ENCODE data around the gene SLC25A47. TPM values are rescaled to one million over a fixed set of nuclear protein-coding genes. Genes with fewer than 3 reads are reported as not detected.

SLC25A47 gene
- total RNA-seq, 1 experiment from 2014 or later = not detected

GRCh38 chr14:100325958-100326357, 2.8 kb downstream of the SLC25A47 start:
- no peak for TF ChIP-seq CTCF (IDR thresholded peaks at IDR 0.05; ENCODE audit: insufficient read depth in 1 of 2, low read depth in 1 of 2, low read length in 1 of 2, severe bottlenecking in 1 of 2, unreplicated experiment in 1 of 2)
- H3K27me3 ChIP-seq (replicated peaks; ENCODE audit: control insufficient read depth, insufficient read depth, low read length) = no peaks in the 10 kb centered on the region
- Mint-ChIP-seq H3K27me3 (ENCODE audit: insufficient read depth, unreplicated experiment) (no peaks in the 10 kb centered on the region), H3K36me3 (ENCODE audit: insufficient read depth, unreplicated experiment) (no peaks in the 10 kb centered on the region), H3K27ac (ENCODE audit: unreplicated experiment) (no peak overlapping the region), H3K4me3 (ENCODE audit: unreplicated experiment) (no peak overlapping the region), H3K4me1 (ENCODE audit: low read depth, unreplicated experiment) (no peaks in the 10 kb centered on the region), H3K9me3 (ENCODE audit: unreplicated experiment) (no peaks in the 10 kb centered on the region)
- peaks cover 6% of the 10 kb centered on the region; the same call in 1 of the 2 replicates for H3K4me1 ChIP-seq
- intact Hi-C loops (cut with micrococcal nuclease; ENCODE audit: unreplicated experiment) = no loop called here
- H3K36me3 ChIP-seq (ENCODE audit: control insufficient read depth, insufficient read depth, low read length) = no peaks in the 10 kb centered on the region
- POLR2A ChIA-PET = no interaction called here
- BruUV-seq (replicated peaks) = no TSS peak
- no peaks in the 10 kb centered on the region for H3K9me3 ChIP-seq
- no peak overlapping the region for H3K4me3 ChIP-seq (ENCODE audit: low read depth, low read length)
- DNase-seq = no peak
- CTCF ChIA-PET = no interaction called here

GRCh38 chr14:100327128-100327527, 4.0 kb downstream of the SLC25A47 start:
- DNase-seq = no peak
- H3K4me3 Mint-ChIP-seq (ENCODE audit: unreplicated experiment) = no peak overlapping the region
- Histone ChIP-seq H3K9me3 (no peaks in the 10 kb centered on the region), H3K4me1 (peaks cover 6% of the 10 kb centered on the region; the same call in 1 of the 2 replicates), H3K36me3 (ENCODE audit: control insufficient read depth, insufficient read depth, low read length) (no peaks in the 10 kb centered on the region), H3K27me3 (replicated peaks; ENCODE audit: control insufficient read depth, insufficient read depth, low read length) (no peaks in the 10 kb centered on the region), H3K4me3 (ENCODE audit: low read depth, low read length) (no peak overlapping the region)
- H3K27me3 Mint-ChIP-seq (ENCODE audit: insufficient read depth, unreplicated experiment) = no peaks in the 10 kb centered on the region
- H3K4me1 Mint-ChIP-seq (ENCODE audit: low read depth, unreplicated experiment) = no peaks in the 10 kb centered on the region
- H3K27ac Mint-ChIP-seq (ENCODE audit: unreplicated experiment) = no peak overlapping the region
- TF ChIP-seq CTCF (IDR thresholded peaks at IDR 0.05; ENCODE audit: insufficient read depth in 1 of 2, low read depth in 1 of 2, low read length in 1 of 2, severe bottlenecking in 1 of 2, unreplicated experiment in 1 of 2) = no peak
- CTCF ChIA-PET = no interaction called here
- POLR2A ChIA-PET = no interaction called here
- peaks cover 2% of the 10 kb centered on the region for H3K36me3 Mint-ChIP-seq (ENCODE audit: insufficient read depth, unreplicated experiment)
- H3K9me3 Mint-ChIP-seq (ENCODE audit: unreplicated experiment) = no peaks in the 10 kb centered on the region
- BruUV-seq (replicated peaks) = no TSS peak
- intact Hi-C loops (cut with micrococcal nuclease; ENCODE audit: unreplicated experiment) = no loop called here

- DNase-seq = no peak
- BruUV-seq (replicated peaks) = no TSS peak
- Mint-ChIP-seq H3K27me3 (ENCODE audit: insufficient read depth, unreplicated experiment) (no peaks in the 10 kb centered on the region), H3K36me3 (ENCODE audit: insufficient read depth, unreplicated experiment) (peaks cover 9% of the 10 kb centered on the region), H3K4me3 (ENCODE audit: unreplicated experiment) (no peak overlapping the region), H3K9me3 (ENCODE audit: unreplicated experiment) (no peaks in the 10 kb centered on the region), H3K4me1 (ENCODE audit: low read depth, unreplicated experiment) (no peaks in the 10 kb centered on the region), H3K27ac (ENCODE audit: unreplicated experiment) (no peak overlapping the region)
- H3K27me3 ChIP-seq (replicated peaks; ENCODE audit: control insufficient read depth, insufficient read depth, low read length) = no peaks in the 10 kb centered on the region
- TF ChIP-seq CTCF (IDR thresholded peaks at IDR 0.05; ENCODE audit: insufficient read depth in 1 of 2, low read depth in 1 of 2, low read length in 1 of 2, severe bottlenecking in 1 of 2, unreplicated experiment in 1 of 2) = no peak
- H3K36me3 ChIP-seq (ENCODE audit: control insufficient read depth, insufficient read depth, low read length) = no peaks in the 10 kb centered on the region
- no peak overlapping the region for H3K4me3 ChIP-seq (ENCODE audit: low read depth, low read length)
- H3K4me1 ChIP-seq = peaks cover 6% of the 10 kb centered on the region; the same call in 1 of the 2 replicates
- ChIA-PET CTCF (no interaction called here), POLR2A (no interaction called here)
- intact Hi-C loops (cut with micrococcal nuclease; ENCODE audit: unreplicated experiment) = no loop called here
- H3K9me3 ChIP-seq = no peaks in the 10 kb centered on the region
Measured at GRCh38 chr14:100328495-100329163, 5.5 kb downstream of the SLC25A47 start.
